HepG2 (cell line): ENCODE results near the gene UST. TPM values are rescaled to one million over a fixed set of nuclear protein-coding genes. Genes with fewer than 3 reads are reported as not detected.

ENCODE experiments used
- AHR ChIP-seq: IDR thresholded peaks from 2 replicates; pipeline ENCODE4 v1.6.1; 2018; ENCODE audit warnings: missing genetic modification reagents, missing compliant biosample characterization
- CREM ChIP-seq, 2 experiments: sonication (generic) in 1 of 2; formaldehyde crosslinking in 1 of 2; IDR thresholded peaks; 2 replicates each; pipeline versions ENCODE4 v1.4.0 to v1.6.1; 2016 to 2020; ENCODE audit warnings: antibody characterized with exemption in 1 of 2, mild to moderate bottlenecking in 1 of 2, missing genetic modification reagents in 1 of 2
- GMEB2 ChIP-seq: IDR thresholded peaks from 2 replicates; pipeline ENCODE4 v1.6.1; 2016; ENCODE audit warnings: missing biosample characterization, missing genetic modification reagents, low read depth
- HNRNPK ChIP-seq: fragments of 200-400 bp; formaldehyde crosslinking; IDR thresholded peaks from 2 replicates; pipeline ENCODE4 v1.6.1; 2018; ENCODE audit warnings: low read length, low read depth, moderate library complexity, mild to moderate bottlenecking; ENCODE audit not compliant: poor library complexity, severe bottlenecking
- MIXL1 ChIP-seq: IDR thresholded peaks from 2 replicates; pipeline ENCODE4 v1.6.1; 2016
- MYC ChIP-seq: sonication (generic); formaldehyde crosslinking; IDR thresholded peaks from 2 replicates; pipeline ENCODE4 v1.9.0; 2021; ENCODE audit warnings: missing genetic modification reagents, borderline replicate concordance
- NR2F6 ChIP-seq, 2 experiments: IDR thresholded peaks; 2 replicates each; pipeline ENCODE4 v1.6.1; 2016; ENCODE audit warnings: antibody characterized with exemption in 1 of 2, mild to moderate bottlenecking in 1 of 2
- SMAD9 ChIP-seq: sonication (generic); formaldehyde crosslinking; IDR thresholded peaks from 2 replicates; pipeline ENCODE4 v1.5.1; 2020; ENCODE audit warnings: mild to moderate bottlenecking, missing genetic modification reagents
- SRSF9 ChIP-seq: fragments of 200-400 bp; formaldehyde crosslinking; IDR thresholded peaks from 2 replicates; pipeline ENCODE4 v1.6.1; 2018; ENCODE audit warnings: borderline replicate concordance, mild to moderate bottlenecking, low read depth, low read length; ENCODE audit not compliant: insufficient read depth, poor library complexity, severe bottlenecking
- TCF7 ChIP-seq: sonication (generic); IDR thresholded peaks from 2 replicates; pipeline ENCODE4 v1.6.1; 2016; ENCODE audit warnings: antibody characterized with exemption, low read depth
- THAP7 ChIP-seq: sonication (generic); formaldehyde crosslinking; IDR thresholded peaks from 2 replicates; pipeline ENCODE4 v1.8.1; 2023; ENCODE audit warnings: mild to moderate bottlenecking, missing genetic modification reagents
- TMF1 ChIP-seq: sonication (generic); formaldehyde crosslinking; IDR thresholded peaks from 2 replicates; pipeline ENCODE4 v1.8.1; 2022; ENCODE audit warnings: low read depth, missing genetic modification reagents
- ZBTB7A ChIP-seq: sonication (generic); formaldehyde crosslinking; IDR thresholded peaks from 2 replicates; pipeline ENCODE4 v1.8.0; 2022; ENCODE audit warnings: mild to moderate bottlenecking, missing genetic modification reagents
- ZNF317 ChIP-seq: sonication (generic); formaldehyde crosslinking; IDR thresholded peaks from 2 replicates; pipeline ENCODE4 v1.5.0; 2020; ENCODE audit warnings: mild to moderate bottlenecking, missing genetic modification reagents
- ZNF547 ChIP-seq: sonication (generic); formaldehyde crosslinking; IDR thresholded peaks from 2 replicates; pipeline ENCODE4 v1.5.1; 2020; ENCODE audit warnings: mild to moderate bottlenecking, missing genetic modification reagents
- ZNF597 ChIP-seq: sonication (generic); formaldehyde crosslinking; IDR thresholded peaks from 2 replicates; pipeline ENCODE4 v1.5.0; 2020; ENCODE audit warnings: missing genetic modification reagents
- ZNF609 ChIP-seq: sonication (generic); formaldehyde crosslinking; IDR thresholded peaks from 2 replicates; pipeline ENCODE4 v1.4.0; 2020; ENCODE audit warnings: mild to moderate bottlenecking, missing genetic modification reagents, borderline replicate concordance
- ZNF614 ChIP-seq: IDR thresholded peaks from 2 replicates; pipeline ENCODE4 v1.6.1; 2018; ENCODE audit warnings: missing biosample characterization, missing genetic modification reagents, inconsistent platforms, borderline replicate concordance
- ZNF747 ChIP-seq: sonication (generic); formaldehyde crosslinking; IDR thresholded peaks from 2 replicates; pipeline ENCODE4 v1.8.1; 2023; ENCODE audit warnings: missing genetic modification reagents, mild to moderate bottlenecking, borderline replicate concordance
- ZNF782 ChIP-seq: sonication (generic); formaldehyde crosslinking; IDR thresholded peaks from 2 replicates; pipeline ENCODE4 v1.4.0; 2020; ENCODE audit warnings: missing genetic modification reagents, mild to moderate bottlenecking, borderline replicate concordance
- polyA plus RNA-seq, 8 experiments: library from polyadenylated mRNA; depleted of rRNA in 3 of 8; stranded (reverse) in 7 of 8; unstranded in 1 of 8; fragments of >200 nt; fragmentation: Illumina TruSeq in 4 of 8; extraction: Trizol in 4 of 8; gene quantifications; 2 replicates each; pipeline versions ENCODE4 v1.2.1 to v1.2.3, GENCODE V29; 2011 to 2016; ENCODE audit warnings: low read depth in 4 of 8, missing spikeins in 1 of 8, mixed read lengths in 1 of 8; ENCODE audit not compliant: insufficient read depth in 1 of 8
- total RNA-seq, 5 experiments: library from RNA; depleted of rRNA; stranded (reverse); fragments of >200 nt; fragmentation: Illumina TruSeq; extraction: Trizol; gene quantifications; 2 replicates each; pipeline ENCODE4 v1.2.3, GENCODE V29; 2016; ENCODE audit warnings: low read depth in 1 of 5

The UST gene
- total and polyA plus RNA-seq, 2 of the 13 experiments (the other 11 are each of a cell fraction or from before 2014, with no cell fraction given) = 0.27 TPM; not detected in 1

- no peak for TF ChIP-seq SMAD9 (CRISPR knock-in tag)
- no peak for TF ChIP-seq ZNF597 (CRISPR knock-in tag)
- no peak for TF ChIP-seq ZNF609 (CRISPR knock-in tag)
- no peak for TF ChIP-seq TCF7
- no peak for TF ChIP-seq ZBTB7A (CRISPR knock-in tag)
- TF ChIP-seq ZNF614 = 0 out of 2 replicates have a peak, but pooled peaks have one; percentile 34
- TF ChIP-seq TMF1 (CRISPR knock-in tag) = no peak
- no peak for TF ChIP-seq MYC (CRISPR knock-in tag)
- no peak for TF ChIP-seq HNRNPK
- no peak for TF ChIP-seq ZNF782
- TF ChIP-seq SRSF9 = no peak
- TF ChIP-seq NR2F6 (IDR thresholded peaks at IDR 0.05) = no peak
- TF ChIP-seq NR2F6 (CRISPR knock-in tag; IDR thresholded peaks at IDR 0.05) = peak; percentile 33; the same call in 1 of the 2 replicates
- no peak for TF ChIP-seq ZNF317
- TF ChIP-seq CREM (IDR thresholded peaks at IDR 0.05) = peak; percentile 23; the same call in 1 of the 2 replicates
- TF ChIP-seq CREM (CRISPR knock-in tag; IDR thresholded peaks at IDR 0.05) = no peak
- TF ChIP-seq AHR = no peak
- peak; percentile 99 for TF ChIP-seq MIXL1 (CRISPR knock-in tag)
- TF ChIP-seq ZNF547 = no peak
- TF ChIP-seq ZNF747 (CRISPR knock-in tag) = no peak
- no peak for TF ChIP-seq THAP7 (CRISPR knock-in tag)
- no peak for TF ChIP-seq GMEB2 (CRISPR knock-in tag)
Observed at GRCh38 chr6:149028767-149029405, 282.1 kb downstream of the UST start (continued).
